ENCODE measurements around the gene ASXL3.

The ASXL3 gene

GRCh38 chr18:33745151-33745795 is 167.3 kb downstream of the ASXL3 start:
- TF ChIP-seq CTCF (IDR thresholded peaks at IDR 0.05; ENCODE audit: insufficient read depth, low read depth, low read length, missing control alignments), result no peak
- H3K4me3 ChIP-seq (ENCODE audit: low read length), result no peak overlapping the region
- no peak for DNase-seq (ENCODE audit: low read depth)

DNA sequence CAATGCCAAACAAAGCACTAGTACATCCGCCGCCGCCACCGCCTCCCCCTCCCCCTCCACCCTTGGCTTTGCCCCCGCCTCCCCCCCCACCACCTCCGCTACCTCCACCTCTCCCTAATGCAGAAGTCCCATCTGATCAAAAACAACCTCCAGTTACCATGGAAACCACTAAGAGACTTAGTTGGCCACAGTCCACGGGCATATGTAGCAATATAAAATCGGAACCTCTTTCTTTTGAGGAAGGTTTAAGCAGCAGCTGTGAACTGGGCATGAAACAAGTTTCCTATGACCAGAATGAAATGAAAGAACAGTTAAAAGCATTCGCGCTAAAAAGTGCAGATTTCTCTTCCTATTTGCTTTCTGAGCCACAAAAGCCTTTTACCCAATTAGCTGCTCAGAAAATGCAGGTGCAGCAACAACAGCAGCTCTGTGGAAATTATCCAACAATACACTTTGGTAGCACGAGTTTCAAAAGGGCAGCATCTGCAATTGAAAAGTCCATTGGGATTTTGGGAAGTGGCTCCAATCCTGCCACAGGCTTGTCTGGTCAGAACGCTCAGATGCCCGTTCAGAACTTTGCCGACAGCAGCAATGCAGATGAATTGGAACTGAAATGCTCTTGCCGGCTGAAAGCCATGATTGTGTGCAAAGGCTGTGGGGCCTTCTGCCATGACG is 168.0 kb downstream of the ASXL3 start:
- TF ChIP-seq CTCF (IDR thresholded peaks at IDR 0.05; ENCODE audit: insufficient read depth, low read depth, low read length, missing control alignments), result no peak
- no peak overlapping the region for H3K4me3 ChIP-seq (ENCODE audit: low read length)
- DNase-seq (ENCODE audit: low read depth), result no peak

DNA sequence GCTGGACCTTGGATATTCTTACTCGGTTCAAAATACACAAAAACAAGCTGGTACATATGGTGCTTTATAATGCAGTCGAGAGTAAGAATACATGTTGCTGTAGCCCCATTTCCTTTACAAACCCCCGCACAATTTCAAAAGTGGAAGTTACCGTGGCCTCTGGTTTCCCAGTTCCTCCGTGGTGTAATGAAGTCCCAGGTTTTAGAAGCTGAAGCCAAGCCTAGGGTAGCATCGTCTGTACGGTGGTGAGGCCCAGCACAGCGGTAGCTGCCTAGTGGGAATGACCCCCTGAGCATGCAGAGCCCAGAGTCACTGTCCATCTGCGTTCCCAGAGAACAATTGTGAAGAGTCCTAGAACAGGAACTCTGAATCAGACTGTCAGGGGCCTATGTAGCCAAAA is 171.8 kb downstream of the ASXL3 start:
- no peak for TF ChIP-seq CTCF (IDR thresholded peaks at IDR 0.05; ENCODE audit: insufficient read depth, low read depth, low read length, missing control alignments)
- no peak for DNase-seq (ENCODE audit: low read depth)
- no peak overlapping the region for H3K4me3 ChIP-seq (ENCODE audit: low read length)

DNA sequence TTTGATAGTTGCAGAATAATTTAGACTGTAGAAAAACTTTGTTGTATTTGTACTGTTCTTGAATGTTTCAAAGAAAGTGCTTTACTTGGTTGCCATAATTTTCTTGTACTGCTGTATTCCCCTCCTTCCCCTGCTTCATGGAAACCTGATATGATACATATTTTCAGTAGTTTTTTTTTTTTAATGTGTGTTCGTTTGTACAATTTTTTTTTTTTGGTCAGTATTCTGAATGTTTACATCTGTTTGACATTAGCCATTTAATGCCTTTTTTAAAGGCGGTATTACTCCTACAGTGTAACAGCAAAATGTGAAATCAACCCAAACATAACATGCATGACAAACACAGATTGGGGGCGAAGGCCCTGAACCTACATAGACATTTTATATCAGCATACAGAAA is 172.3 kb downstream of the ASXL3 start:
- DNase-seq (ENCODE audit: low read depth), result no peak
- TF ChIP-seq CTCF (IDR thresholded peaks at IDR 0.05; ENCODE audit: insufficient read depth, low read depth, low read length, missing control alignments), result no peak
- no peak overlapping the region for H3K4me3 ChIP-seq (ENCODE audit: low read length)

GRCh38 chr18:33751613-33752221 is 173.7 kb downstream of the ASXL3 start:
- TF ChIP-seq CTCF (IDR thresholded peaks at IDR 0.05; ENCODE audit: insufficient read depth, low read depth, low read length, missing control alignments), result peak; percentile 52
- no peak overlapping the region for H3K4me3 ChIP-seq (ENCODE audit: low read length)
- DNase-seq (ENCODE audit: low read depth), result peak; percentile 37

DNA sequence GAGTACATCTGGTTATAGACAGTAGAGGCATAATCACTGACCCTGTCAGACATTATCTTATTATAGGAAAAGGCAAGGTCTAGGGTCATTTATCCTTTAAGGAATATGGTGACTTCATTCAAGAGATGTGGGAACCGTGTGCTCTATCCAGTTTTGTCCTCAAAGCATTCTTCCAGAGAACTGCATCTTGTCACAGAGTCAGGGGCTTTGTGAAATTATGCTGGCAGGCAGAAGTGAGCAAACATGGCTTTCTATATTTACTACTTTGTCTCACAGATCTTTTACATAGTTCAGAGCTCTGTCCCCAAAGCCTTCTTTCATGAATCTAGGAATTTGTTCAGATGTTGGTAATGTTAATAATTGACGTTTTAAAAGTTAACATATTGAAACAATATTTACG is 177.4 kb downstream of the ASXL3 start:
- no peak for DNase-seq (ENCODE audit: low read depth)
- H3K4me3 ChIP-seq (ENCODE audit: low read length), result no peak overlapping the region
- no peak for TF ChIP-seq CTCF (IDR thresholded peaks at IDR 0.05; ENCODE audit: insufficient read depth, low read depth, low read length, missing control alignments)

Data from epithelial cell of esophagus (primary cell).